Activated gamma-delta T cell (primary cell): ENCODE measurements around the gene MTHFR.

Source experiments
- DNase-seq: peaks from one replicate; lab custom pipeline; 2025; lab: John Stamatoyannopoulos, UW

The MTHFR gene

DNA sequence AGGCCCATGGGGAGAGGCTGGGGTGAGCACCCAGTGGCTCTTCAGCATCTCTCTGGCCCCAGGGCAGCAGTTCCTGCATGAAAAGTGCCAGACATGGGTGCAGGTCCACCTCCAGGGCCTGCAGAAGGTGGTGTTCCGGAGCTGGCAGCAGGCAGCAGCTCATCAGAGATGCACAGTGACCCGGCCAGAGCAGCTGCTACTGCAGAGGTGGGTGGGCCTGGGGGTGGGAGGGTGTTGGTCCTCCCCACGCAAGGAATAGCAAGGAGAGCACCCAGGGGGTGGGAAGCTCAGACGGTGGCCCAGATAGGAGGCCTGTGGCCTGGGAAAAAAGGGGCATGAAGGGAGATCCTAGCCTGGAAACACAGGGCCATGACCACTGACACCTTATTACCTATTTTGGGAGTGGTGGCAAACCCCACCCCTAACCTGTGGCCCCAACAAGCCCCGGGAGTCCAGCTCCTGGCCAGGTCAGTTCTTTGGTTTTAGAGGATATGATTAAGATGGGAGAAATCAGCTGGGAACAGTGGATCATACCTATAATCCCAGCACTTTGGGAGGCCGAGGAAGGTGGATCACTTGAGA is 23.5 kb downstream of the MTHFR start:
- DNase-seq = no peak

DNA sequence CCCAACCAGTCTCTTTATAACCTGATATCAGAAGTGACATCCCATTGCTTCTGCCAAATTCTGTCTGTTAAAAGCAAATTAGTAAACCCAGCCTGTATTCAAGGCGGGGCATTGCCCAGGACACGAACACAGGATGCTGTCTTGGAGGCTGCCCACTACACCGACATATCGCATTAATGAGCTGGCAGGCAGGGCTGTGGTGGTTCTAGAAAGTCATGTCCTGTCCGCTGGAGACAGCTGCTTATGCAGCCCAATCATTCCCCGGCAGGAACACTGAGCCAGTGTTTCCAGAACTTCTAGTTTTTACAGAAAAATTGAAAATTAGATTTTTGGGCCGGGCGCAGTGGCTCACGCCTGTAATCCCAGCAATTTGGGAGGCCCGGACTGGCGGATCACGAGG is 24.5 kb downstream of the MTHFR start:
- no peak for DNase-seq

GRCh38 chr1:11780380-11781147 is 25.2 kb downstream of the MTHFR start:
- no peak for DNase-seq

- no peak for DNase-seq
Measured at GRCh38 chr1:11779715-11780379, 25.9 kb downstream of the MTHFR start.

- DNase-seq = no peak
Measured at GRCh38 chr1:11778844-11779623, 26.7 kb downstream of the MTHFR start.

GRCh38 chr1:11778336-11778735 is 27.4 kb downstream of the MTHFR start:
- DNase-seq = no peak

DNA sequence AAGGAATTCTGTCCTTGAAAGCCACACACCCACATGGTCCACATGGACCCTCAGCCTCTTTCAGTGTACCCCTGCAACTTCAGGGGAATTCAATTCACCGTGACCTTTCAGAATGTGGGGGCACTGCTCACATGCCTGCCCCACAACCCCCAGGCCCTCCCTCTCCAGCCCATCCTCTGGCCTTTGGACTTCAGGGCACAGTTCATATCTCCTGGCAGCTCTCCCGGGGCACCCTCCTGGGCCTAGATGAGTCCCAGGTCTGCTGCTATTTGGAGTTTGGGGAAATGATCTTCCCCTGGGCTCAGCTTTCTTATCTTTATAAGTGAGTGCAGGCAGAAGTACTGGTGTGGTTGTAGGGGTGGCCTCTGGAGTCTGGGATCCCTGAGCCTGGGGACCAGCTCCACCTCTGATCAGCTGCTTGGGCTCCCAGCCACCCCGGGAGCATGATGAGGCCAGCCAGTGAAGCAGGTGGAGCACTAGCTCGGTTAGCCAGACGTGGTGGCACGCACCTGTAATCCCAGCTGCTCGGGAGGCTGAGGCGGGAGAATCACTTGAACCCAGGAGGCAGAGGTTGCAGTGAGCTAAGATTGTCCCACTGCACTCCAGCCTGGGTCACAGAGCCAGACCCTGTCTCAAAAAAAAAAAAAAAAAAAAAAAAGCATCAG is 28.0 kb downstream of the MTHFR start:
- no peak for DNase-seq

- no peak for DNase-seq
Measured at GRCh38 chr1:11774753-11775152, 31.0 kb downstream of the MTHFR start.

- no peak for DNase-seq
Measured at GRCh38 chr1:11772458-11772857, 33.3 kb downstream of the MTHFR start.

- no peak for DNase-seq
Measured at GRCh38 chr1:11771481-11772043, 34.2 kb downstream of the MTHFR start.

DNA sequence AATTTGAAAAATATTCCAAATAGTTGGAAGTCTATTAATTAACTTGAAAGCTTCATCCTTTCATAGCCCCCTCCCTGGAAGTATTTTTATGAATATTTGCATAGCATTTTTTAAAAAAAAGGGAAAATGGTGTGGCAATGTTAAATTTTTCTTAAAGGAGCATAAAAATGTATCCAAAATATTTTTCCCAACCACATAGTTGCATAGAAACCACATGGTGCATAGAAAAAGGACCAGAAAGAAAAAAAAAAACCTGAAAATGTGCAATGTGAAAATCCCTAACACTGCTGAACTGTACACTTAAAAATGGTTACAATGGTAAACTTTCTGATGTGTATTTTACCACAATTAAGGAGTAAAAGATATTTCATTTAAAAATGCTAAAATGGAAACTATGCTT is 35.8 kb downstream of the MTHFR start:
- DNase-seq = no peak

GRCh38 chr1:11769274-11769673 is 36.5 kb downstream of the MTHFR start:
- no peak for DNase-seq

- no peak for DNase-seq
Measured at GRCh38 chr1:11768821-11769220, 36.9 kb downstream of the MTHFR start.

DNA sequence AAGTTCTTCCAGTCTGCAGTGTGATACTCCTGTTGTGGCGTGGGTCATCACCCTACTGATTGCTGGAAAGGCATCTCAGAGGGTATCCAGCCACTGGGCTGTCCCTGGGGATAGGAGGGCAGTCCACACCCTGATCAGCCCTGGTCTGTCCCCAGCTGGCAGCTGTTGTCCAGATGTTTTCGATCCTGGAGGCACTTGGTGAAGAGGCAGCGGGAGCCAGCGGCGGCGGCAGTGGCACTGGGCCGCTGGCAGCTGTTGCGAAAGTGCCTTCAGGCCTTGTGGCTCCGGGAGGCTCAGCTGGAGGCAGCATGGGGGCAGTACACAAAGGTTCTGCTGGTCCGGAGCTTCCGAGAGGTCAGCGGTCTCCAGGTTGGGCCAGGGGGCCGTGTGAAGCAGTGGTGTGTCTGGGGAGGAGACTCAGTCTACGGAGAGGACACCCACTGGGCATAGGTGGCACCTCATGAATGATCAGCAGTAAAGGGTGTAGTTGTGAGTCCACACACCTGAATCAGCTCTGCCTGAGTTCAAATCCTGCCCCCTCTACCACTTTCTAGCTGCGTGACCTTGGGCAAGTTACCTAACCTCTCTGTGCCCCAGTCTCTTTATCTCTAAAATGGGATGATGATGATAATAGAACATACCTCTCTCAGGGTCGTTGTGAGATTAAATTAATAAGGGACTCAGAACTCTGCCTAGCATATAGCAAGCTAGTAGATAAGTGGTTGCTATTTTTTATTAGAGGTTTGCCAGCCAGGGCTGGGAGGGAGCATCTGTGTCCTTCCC is 37.7 kb downstream of the MTHFR start:
- no peak for DNase-seq

DNA sequence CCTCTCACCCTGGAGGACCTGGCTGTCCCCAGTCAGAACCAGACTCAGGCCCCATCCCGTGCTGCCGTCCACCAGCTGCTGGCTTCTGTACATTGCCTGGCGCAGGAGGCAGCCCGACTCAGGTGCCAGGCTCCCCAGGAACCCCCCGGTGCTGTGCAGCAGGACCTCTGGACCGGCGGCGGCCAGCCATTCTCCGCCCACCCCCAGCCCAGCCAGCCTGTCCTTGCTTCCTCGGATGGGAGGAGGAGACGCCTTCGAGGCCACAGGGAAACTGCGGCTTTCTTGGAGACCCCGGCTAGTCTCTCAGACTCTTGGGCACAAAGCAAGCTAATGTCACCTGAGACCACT is 39.4 kb downstream of the MTHFR start:
- no peak for DNase-seq

DNA sequence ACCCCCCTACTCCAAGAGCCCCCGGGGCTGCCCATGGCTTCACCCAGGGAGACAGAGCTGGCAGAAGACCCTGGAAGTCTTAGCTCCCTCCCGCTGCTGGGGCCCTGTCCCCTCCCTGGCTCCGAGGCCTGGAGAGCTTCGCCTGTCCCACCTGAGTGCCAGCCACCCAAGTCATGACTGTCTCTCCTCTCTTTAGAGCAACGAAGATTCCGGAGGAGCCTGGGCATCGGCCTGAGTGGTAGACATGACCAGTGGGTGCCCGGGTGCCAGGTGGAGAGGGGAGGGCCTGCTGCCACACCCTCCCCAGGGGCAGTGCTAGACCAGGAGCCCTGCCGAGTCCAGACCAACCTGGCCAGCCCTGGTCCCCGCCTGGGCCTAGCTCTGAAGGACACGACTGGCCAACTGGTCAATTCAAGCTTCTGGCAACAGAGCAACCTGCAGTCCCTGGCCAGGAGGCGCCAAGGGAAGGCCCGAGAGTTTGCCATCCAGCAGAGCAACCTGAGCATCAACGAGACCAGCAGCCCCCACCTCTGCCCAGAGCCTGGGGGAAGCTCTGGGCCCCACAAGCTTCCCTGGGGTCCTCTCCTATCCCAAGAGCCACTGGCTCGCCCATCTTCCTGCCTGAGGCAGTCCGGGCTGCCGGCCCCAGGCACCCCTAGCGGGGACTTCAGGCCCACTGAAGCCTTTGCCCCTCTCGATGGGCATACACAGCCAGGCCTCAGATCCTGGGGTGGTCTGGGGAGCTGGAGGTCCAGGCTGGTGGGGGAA is 39.9 kb downstream of the MTHFR start:
- no peak for DNase-seq

GRCh38 chr1:11764519-11764918 is 41.2 kb downstream of the MTHFR start:
- DNase-seq = no peak

DNA sequence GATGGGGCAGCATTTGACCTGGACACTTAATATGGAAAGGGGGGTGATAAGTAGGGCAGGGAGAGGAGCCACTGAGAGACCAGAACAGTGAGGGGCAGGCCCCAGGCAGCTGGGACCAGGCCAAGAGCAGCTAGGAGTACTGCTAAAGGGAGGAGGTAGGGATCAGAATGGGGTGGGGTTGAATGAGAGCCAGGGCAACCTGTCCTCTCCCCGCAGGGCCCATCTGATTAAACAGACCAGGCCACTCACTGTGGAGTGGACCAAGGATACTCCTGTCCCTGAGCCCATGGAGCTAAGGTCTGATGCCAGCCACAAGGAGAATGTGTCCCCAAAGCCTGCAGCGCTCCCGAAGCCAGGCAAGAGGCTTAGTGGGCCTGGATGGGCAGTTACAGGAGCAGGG is 41.6 kb downstream of the MTHFR start:
- DNase-seq = no peak

GRCh38 chr1:11761988-11762406 is 43.8 kb downstream of the MTHFR start, which contains the start of gene C1orf167:
Gene C1orf167, plus strand, starts transcription at chr1:11762193. Its CDS starts 2,208 bp downstream, at chr1:11764401.
- no peak for DNase-seq

DNA sequence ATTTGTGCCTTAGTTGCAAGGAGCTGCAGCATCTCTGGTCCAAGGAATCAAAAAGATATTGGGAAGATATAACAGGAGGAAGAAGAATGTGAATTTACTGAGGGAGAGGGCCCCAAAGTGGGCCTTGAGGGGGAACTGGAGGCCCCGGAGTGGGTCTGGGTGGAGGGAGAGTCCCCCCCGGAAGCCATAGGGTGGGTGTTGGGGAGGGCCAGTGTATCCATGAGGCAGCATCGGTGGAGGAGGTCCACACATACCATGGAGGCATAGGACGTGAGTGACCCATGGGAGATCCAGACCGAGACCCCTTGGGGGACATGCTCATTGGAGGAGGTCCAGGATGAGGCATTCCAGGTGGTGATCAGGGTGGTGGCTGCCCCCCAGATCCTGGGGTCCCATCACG is 44.5 kb downstream of the MTHFR start:
- DNase-seq = no peak
